ENCODE data around the gene ARL8B. TPM values are rescaled to one million over a fixed set of nuclear protein-coding genes. Genes with fewer than 3 reads are reported as not detected.
A peak's percentile ranks its signal among the peaks of the same experiment; 100 is the strongest.

The ARL8B gene
- total RNA-seq, 1 donor from 2014 or later, result 66.7 TPM

DNA sequence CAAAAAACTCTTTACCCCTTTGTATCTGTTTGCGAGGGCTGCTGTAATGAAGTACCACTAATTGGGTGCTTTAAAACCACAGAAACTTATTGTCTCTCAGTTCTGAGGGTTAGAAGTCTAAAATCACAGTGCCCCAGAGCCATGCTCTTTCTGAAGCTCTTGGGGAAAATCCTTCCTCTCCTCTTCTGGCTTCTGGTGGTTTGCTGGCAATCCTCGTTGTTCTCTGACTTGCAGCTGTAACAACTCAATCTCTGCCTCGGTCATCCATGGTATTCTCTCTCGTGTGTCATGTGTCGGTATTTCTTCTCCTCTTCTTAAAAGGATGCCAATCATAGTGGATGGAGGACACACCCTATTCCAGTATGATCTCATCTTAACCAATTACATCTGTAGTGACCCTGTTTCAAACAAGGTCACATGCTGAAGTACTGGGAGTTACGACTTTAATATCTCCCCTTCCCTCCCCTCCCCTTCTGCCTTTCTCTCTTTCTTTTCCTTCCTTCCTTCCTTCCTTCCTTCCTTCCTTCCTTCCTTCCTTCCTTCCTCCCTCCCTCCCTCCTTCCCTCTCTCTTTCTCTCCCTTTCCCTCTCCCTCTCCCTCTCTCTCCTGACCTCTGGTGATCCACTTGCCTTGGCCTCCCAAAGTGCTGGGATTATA, 6.5 kb upstream of the ARL8B start:
- H3K27ac ChIP-seq (replicated peaks), result no peak overlapping the region
- H3K4me1 ChIP-seq, result no peaks in the 10 kb centered on the region
- no peaks in the 10 kb centered on the region for H3K27me3 ChIP-seq (ENCODE audit: low read depth)
- no peaks in the 10 kb centered on the region for H3K36me3 ChIP-seq
- intact Hi-C loops (cut with micrococcal nuclease), result no loop called here
- no peak for DNase-seq
- TF ChIP-seq, protein P1, sequence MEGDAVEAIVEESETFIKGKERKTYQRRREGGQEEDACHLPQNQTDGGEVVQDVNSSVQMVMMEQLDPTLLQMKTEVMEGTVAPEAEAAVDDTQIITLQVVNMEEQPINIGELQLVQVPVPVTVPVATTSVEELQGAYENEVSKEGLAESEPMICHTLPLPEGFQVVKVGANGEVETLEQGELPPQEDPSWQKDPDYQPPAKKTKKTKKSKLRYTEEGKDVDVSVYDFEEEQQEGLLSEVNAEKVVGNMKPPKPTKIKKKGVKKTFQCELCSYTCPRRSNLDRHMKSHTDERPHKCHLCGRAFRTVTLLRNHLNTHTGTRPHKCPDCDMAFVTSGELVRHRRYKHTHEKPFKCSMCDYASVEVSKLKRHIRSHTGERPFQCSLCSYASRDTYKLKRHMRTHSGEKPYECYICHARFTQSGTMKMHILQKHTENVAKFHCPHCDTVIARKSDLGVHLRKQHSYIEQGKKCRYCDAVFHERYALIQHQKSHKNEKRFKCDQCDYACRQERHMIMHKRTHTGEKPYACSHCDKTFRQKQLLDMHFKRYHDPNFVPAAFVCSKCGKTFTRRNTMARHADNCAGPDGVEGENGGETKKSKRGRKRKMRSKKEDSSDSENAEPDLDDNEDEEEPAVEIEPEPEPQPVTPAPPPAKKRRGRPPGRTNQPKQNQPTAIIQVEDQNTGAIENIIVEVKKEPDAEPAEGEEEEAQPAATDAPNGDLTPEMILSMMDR (IDR thresholded peaks at IDR 0.05; ENCODE audit: borderline replicate concordance), result no peak
- H3K4me3 ChIP-seq, result no peak overlapping the region
- H3K9me3 ChIP-seq (replicated peaks), result no peaks in the 10 kb centered on the region

DNA sequence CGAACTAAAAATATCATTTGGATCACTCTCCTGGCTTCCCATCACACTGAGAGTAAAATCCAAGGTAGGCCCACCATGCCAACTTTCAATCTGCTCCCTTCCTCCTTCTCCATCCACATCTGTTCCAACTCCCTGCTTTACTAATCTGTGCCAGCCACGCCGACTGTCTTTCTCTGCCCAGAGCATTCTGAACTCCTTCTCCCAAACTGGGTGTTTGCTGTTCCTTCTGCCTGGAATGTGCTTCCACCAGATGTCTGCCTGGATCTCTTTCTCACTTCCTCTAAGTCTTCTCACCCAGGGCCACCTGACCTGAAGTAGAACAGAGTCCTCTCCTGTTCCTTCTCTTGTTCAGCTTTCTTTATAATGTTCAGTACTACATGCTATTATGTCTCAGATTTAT, 5.6 kb upstream of the ARL8B start:
- Histone ChIP-seq H3K4me3 (no peak overlapping the region), H3K27ac (replicated peaks) (no peak overlapping the region), H3K27me3 (ENCODE audit: low read depth) (no peaks in the 10 kb centered on the region), H3K36me3 (no peaks in the 10 kb centered on the region), H3K9me3 (replicated peaks) (no peaks in the 10 kb centered on the region), H3K4me1 (peaks cover under 1% of the 10 kb centered on the region)
- DNase-seq, result no peak
- TF ChIP-seq, protein P1 (IDR thresholded peaks at IDR 0.05; ENCODE audit: borderline replicate concordance), result no peak
- intact Hi-C loops (cut with micrococcal nuclease), result no loop called here

DNA sequence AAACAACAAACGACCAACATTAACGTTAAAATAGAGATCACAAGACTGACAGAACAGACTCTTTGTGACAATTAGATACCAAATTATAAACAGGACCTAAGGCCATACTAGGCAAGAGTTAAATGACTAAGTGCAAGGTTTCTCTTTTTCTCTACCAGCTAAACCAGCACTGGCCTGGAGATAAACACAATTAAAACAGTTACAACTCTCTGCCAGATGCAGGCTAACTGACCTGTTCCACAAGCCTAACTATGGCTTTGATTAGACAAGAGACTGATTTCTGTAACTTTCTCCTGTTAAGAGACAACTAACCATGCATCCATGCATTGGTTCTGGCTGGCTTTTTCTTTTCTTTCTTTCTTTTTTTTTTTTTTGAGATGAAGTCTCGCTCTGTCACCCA, 1.6 kb upstream of the ARL8B start:
- Histone ChIP-seq H3K27ac (replicated peaks) (no peak overlapping the region), H3K27me3 (ENCODE audit: low read depth) (no peaks in the 10 kb centered on the region), H3K9me3 (replicated peaks) (no peaks in the 10 kb centered on the region), H3K4me1 (peaks cover 39% of the 10 kb centered on the region), H3K36me3 (no peaks in the 10 kb centered on the region), H3K4me3 (no peak overlapping the region)
- intact Hi-C loops (cut with micrococcal nuclease), result no loop called here
- TF ChIP-seq, protein P1 (IDR thresholded peaks at IDR 0.05; ENCODE audit: borderline replicate concordance), result no peak
- DNase-seq, result no peak

DNA sequence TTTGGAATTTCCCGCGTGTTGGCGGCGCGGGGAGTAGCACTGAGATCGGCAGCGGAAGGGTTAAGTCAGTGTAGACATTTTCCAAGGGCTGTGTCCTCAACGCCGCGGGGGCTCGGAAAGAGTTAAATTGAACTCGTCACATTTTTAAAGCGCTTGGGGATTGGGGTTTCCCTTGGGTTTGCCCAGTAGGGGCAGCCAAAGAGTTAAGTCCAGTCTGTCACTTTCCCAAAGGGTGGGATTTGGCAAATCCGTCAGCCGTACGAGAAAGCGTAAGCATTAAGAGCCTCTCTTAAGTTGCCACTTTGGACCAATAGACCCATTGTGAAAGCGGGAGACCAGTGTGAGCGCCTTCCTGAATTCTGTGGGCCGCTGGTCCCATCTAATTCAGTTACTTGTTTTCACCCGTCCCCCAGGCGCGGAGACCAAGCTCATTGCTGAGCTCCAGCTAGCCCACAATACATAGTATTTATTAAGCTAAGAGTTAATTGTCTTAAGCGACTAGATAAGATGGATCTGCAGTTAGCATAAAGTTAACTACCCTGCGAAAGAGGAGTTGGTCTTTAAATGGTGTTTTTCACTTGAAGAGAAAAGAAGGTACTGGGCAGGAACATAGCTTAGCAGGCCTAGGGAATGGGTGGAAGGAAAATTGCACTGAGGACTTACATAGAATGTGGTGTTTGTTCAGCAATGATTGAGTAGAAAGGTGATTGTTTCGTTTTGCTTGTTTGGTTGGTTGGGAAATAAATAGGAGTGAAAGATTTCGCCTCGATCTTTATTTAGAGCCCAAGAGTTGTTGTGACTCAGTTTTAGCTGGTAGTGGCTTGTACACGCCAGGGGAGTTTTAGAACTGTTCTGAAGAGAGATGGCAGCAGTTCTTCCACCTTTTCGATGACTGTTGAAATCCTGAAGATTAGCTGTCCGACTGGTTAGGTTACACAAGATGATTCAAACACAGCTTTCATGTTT, 932 bp downstream of the ARL8B start:
- H3K4me1 ChIP-seq, result peaks cover 56% of the 10 kb centered on the region
- intact Hi-C loops (cut with micrococcal nuclease), result no loop called here
- no peaks in the 10 kb centered on the region for H3K27me3 ChIP-seq (ENCODE audit: low read depth)
- H3K27ac ChIP-seq (replicated peaks), result peak overlapping the region; percentile 95
- DNase-seq, result peak; percentile 19
- H3K9me3 ChIP-seq (replicated peaks), result no peaks in the 10 kb centered on the region
- peak overlapping the region; percentile 100 for H3K4me3 ChIP-seq
- no peaks in the 10 kb centered on the region for H3K36me3 ChIP-seq
- TF ChIP-seq, protein P1 (IDR thresholded peaks at IDR 0.05; ENCODE audit: borderline replicate concordance), result no peak

DNA sequence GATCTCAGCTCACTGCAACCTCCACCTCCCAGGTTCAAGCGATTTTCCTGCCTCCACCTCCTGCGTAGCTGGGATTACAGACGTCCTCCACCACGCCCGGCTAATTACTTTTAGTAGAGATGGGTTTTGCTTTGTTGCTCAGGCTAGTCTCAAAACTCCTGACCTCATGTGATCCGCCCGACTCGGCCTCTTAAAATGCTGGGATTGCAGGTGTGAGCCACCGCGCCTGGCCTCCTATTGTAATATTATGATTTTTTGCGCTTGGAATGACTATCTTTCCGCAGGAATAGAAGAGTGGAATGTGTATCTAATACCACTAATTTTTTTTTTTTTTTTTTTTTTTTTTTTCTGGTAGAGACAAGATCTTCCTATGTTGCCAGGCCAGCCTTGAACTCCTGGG, 1.8 kb downstream of the ARL8B start:
- DNase-seq, result no peak
- intact Hi-C loops (cut with micrococcal nuclease), result no loop called here
- TF ChIP-seq, protein P1 (IDR thresholded peaks at IDR 0.05; ENCODE audit: borderline replicate concordance), result no peak

More for the DNA sequence above, 1.8 kb downstream of the ARL8B start:
- no peaks in the 10 kb centered on the region for H3K36me3 ChIP-seq
- H3K4me1 ChIP-seq, result peaks cover 65% of the 10 kb centered on the region
- H3K9me3 ChIP-seq (replicated peaks), result no peaks in the 10 kb centered on the region
- no peaks in the 10 kb centered on the region for H3K27me3 ChIP-seq (ENCODE audit: low read depth)
- H3K27ac ChIP-seq (replicated peaks), result no peak overlapping the region
- H3K4me3 ChIP-seq, result peak overlapping the region; percentile 100

Measured in left ventricle myocardium inferior (tissue), 1 donor.